Stimulated activated CD4-positive, alpha-beta T cell treated with anti-CD3 and anti-CD28 coated beads, Interleukin-2, amount 100 ng/mL, for 4 hours (primary cell): ENCODE measurements around the gene ATOSB.

ENCODE experiments used
- DNase-seq: peaks from one replicate; pipeline ENCODE4 v3.0.0-alpha.2; 2020; ENCODE audit warnings: low read depth

Gene ATOSB

GRCh38 chr9:35054185-35054835 lies 61.4 kb downstream of the ATOSB start:
- no peak for DNase-seq
